ENCODE results near the gene ZNF536.

Gene ZNF536

DNA sequence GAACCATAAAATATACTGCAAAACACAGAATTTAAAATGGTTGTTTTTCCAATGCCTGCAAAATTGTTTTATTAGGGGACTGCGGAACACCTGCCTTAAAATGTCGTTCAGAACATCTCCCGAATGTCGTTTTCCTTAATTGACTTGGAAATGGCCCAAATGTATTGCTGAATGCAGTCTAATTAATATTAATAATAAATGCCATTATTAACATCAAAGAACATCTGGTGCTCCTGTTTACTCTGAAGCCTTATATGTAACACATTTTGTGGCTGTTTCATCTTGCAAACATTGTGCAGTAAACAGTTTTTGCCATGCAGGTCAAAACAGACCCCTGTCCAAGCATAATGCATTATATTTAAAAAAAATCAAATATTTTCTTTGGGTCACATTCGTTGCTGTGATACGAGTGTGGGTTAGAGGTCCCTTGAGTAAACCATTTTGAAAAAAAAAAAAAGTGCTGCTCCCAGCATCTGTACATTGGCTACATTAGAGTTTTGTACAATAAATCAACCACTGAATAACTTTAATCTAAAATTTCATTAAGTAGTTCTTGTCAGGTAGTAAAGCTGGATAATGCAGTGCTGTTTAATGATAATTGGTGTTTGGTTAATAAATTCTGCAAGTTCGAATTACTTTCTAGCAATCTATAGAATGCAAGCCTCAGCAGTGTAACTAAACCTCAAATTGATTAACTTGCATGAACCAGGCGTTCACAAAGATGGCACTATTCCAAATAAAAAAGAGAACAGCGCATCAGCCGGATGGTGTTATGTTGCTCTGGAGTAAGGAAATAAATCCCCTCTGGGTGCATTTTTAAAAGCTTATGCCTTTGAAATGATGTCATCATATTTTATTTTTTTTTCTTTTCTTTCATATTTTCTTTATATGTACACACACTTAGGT is 140.2 kb downstream of the ZNF536 start:
- FAIRE-seq (no peak), DNase-seq (ENCODE audit: extremely low spot score, insufficient read length, low read depth) (no peak)

GRCh38 chr19:30513082-30513411 is 140.9 kb downstream of the ZNF536 start:
- DNase-seq (ENCODE audit: extremely low spot score, insufficient read length, low read depth) (no peak), FAIRE-seq (no peak)

- FAIRE-seq (no peak), DNase-seq (ENCODE audit: extremely low spot score, insufficient read length, low read depth) (no peak)
Measured at GRCh38 chr19:30516111-30516510, 143.9 kb downstream of the ZNF536 start.

DNA sequence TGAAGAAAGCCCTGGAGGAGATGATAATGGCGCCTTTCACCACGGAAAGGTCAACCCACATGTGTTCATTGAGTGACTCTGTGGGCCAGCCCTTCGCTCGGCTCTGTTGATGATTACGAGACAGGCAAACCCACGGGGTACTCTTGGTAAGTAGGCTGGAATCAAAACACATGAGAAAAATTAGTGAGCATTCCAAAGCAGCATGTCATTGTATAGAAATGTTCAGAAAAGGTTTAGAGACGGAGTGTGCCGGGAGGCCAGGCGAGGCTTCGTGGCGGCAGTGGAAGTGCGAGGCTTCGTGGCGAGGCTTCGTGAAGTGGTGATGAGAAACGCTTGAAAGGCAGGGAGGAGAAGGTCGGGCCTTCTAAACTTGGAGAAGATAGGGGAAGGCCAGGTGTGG is 144.3 kb downstream of the ZNF536 start:
- no peak for FAIRE-seq
- DNase-seq (ENCODE audit: extremely low spot score, insufficient read length, low read depth) = no peak

DNA sequence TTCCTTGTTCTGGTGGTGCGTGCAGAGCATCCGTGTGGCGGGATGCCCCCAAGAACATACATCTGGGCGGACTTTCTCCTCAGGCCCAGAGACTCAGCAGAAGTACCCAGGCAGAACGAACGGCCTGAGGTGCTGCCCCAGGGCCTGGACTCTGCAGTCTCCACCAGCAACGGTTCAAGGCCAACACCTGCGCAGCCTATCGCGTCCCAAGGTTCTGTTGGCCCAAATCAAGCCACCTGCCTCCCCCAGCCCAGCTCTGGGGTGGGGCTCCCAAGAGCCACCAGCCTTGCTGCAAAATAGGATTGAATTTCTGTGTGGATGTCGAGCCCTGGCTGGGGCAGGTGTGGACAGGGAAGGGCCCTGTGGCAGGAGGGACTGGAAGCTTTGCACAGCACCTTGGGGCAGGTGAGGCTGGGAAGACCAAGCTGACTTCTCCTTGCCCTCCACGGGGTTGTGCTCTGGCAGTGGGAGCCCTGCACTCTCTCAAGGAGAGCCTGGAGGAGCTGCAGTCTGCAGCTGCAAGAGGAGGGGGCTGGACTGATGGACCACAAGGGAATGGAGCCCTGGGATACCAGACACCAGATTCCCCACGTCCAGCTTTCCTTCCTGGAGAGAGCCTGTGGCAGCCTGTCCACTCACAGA is 146.9 kb downstream of the ZNF536 start:
- no peak for FAIRE-seq
- no peak for DNase-seq (ENCODE audit: extremely low spot score, insufficient read length, low read depth)

DNA sequence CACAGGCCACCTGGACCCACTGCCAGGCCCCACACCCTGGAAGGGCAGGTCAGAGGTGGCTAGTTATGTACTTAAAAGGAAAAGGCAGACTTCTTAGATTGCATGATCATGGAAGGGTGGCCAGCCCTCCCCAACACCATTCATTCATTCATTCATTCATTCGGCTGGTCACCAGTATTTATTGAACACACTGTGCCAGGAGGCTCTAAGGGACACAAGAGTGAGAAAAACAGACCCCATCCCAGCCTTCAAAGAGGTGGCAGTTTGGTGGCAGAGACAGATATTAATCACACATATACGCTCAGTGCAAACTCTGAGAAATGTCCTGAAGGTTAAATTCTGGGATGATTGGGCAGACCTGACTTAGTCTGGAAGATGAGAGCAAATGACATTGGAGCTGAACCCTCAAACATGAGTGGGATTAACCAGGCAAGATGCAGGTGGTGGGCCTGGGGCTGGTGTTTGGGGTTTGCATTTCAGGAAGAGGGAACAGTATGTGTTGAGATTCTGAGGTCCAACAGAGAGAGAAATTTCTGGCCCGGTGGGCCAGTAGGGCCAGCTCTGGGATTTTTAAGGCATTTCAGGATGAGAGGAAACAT is 147.5 kb downstream of the ZNF536 start:
- DNase-seq (ENCODE audit: extremely low spot score, insufficient read length, low read depth) (no peak), FAIRE-seq (no peak)

DNA sequence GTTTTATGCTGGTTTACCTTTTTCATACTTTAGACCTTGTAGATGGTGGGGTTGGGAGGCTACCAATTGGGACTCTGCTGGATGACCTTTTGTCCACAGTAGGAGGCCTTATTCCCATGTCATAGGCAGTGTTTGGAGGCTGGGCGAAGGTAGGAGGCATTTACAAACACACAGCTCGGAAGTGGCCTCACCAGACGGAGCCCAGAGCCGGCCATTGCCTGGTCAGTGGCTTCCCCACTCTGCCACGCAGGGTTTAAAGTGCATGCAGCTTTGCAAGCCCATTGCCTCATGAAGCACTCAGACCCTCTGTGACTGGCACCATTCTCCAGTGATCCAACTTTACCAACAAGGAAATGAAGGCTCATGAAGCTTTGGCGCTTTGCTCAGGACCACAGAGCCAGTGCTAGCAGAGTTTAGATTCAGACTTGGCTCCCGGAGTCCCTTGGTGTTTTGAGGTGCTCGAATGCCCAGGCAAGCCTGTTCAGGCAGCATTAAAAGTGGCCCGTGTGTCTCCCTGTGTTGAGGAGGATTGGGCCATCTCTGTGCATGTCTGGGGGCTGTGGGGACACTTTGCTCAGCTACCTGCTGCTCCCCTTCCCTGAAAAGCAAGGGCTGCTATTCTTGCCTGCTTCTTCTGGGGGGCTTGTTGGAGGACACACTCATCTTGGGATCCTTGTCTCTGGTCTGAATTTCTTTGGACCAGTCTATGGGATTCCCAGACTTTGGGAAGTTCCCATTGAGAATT is 148.7 kb downstream of the ZNF536 start:
- DNase-seq (ENCODE audit: extremely low spot score, insufficient read length, low read depth) (no peak), FAIRE-seq (no peak)

GRCh38 chr19:30521937-30522336 is 149.8 kb downstream of the ZNF536 start:
- DNase-seq (ENCODE audit: extremely low spot score, insufficient read length, low read depth) = no peak
- FAIRE-seq = no peak

- DNase-seq (ENCODE audit: extremely low spot score, insufficient read length, low read depth) (no peak), FAIRE-seq (no peak)
Measured at GRCh38 chr19:30522341-30522740, 150.2 kb downstream of the ZNF536 start.

DNA sequence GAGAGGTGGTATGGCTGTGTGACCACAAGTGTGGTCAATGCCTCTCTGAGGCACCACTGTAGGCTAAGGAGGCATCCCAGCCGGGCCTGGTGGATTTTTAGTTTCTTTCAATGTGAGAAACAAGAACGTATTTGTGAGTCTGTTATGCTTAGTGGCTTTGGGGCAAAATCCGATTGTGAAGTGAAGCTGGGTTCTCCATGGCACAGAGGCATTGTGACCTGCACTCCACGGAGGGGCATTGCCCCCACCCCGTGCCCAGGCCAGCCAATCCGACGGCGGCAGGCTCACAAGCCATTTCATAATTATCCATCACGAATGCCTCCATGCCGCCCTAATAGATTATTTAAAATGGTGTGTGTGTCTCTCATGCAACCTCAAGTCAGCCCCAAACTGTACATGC is 151.6 kb downstream of the ZNF536 start:
- FAIRE-seq (no peak), DNase-seq (ENCODE audit: extremely low spot score, insufficient read length, low read depth) (no peak)

DNA sequence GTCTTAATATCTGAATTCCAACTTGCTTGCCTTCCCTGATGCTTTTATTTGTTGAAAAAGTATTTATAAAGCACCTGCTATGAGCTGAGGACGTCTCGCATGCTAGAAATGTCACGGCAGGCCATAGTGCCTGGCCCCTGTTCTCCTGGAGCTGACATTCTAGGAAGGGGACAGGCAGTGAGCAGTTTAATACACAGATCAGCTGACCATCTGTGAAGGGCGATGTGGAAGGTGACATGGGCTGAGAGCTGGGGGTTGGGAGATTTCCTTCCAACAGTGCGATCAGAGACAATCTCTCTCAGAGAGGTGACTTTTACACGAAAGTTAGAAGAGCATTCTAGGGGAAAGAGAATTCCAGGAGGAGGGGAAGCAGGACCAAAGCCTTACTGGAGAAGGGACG is 153.2 kb downstream of the ZNF536 start:
- FAIRE-seq (no peak), DNase-seq (ENCODE audit: extremely low spot score, insufficient read length, low read depth) (no peak)

DNA sequence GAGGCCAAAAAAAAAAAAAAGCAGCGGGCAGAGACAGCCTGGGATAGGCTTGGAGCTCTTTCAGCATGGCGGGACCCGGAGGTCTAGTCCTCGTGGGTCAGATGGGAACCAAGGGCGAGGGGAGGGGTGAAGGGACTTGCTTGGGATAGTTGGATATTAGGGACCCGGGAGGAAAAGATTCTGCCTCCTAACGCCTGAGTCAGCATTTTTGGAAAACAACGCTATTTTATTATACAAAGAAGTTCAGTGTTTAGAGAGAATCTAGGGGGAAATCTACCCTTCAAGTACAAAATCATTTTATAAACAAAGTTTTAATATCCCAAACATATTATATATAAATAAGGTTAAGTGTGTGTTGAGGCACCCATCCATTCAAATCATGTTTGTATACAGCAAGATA is 156.7 kb downstream of the ZNF536 start:
- FAIRE-seq = no peak
- no peak for DNase-seq (ENCODE audit: extremely low spot score, insufficient read length, low read depth)

GRCh38 chr19:30529876-30530275 is 157.7 kb downstream of the ZNF536 start:
- FAIRE-seq (no peak), DNase-seq (ENCODE audit: extremely low spot score, insufficient read length, low read depth) (no peak)

GRCh38 chr19:30530751-30531150 is 158.6 kb downstream of the ZNF536 start:
- FAIRE-seq (no peak), DNase-seq (ENCODE audit: extremely low spot score, insufficient read length, low read depth) (no peak)

- FAIRE-seq (no peak), DNase-seq (ENCODE audit: extremely low spot score, insufficient read length, low read depth) (no peak)
Measured at GRCh38 chr19:30535011-30535410, 162.8 kb downstream of the ZNF536 start.

GRCh38 chr19:30536975-30537374 is 164.8 kb downstream of the ZNF536 start:
- no peak for DNase-seq (ENCODE audit: extremely low spot score, insufficient read length, low read depth)
- FAIRE-seq = no peak

DNA sequence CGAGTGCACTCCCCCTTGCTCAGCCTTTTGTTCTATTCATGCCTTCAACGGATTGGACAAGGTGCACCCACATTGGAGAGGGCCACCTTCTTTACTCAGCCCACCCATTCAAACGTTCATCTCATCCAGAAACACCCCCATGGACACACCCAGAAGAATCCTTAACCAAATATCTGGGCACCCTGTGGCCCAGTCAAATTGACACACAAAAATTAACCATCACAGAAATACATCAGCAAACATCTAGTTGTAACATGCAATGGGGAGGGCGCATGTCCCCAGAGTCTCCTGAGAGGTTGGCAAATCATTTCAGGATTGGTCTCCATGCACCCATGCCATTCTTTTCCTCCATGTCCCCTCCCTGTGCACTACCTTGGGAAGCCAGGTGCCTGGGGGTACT is 167.1 kb downstream of the ZNF536 start:
- DNase-seq (ENCODE audit: extremely low spot score, insufficient read length, low read depth) (no peak), FAIRE-seq (no peak)

DNA sequence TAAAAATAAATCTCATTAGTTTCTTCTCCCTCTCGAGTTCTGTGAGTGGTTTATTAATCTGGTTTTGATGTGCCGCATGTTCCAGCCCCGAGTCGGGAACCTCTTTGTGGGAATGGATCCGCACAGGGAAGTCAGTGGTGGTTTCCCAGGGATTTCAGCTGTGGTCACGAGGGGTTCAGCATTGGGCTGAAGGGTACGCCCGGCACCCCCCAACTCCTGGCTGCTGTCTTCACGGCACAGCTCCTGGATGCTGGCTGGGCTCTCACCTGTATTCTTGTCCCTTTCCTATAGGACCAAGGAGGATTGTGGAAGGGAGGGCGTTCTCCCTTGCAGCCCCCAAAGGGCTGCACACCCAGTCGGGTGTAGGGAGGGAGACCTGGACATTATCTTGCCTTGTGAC is 167.8 kb downstream of the ZNF536 start:
- no peak for DNase-seq (ENCODE audit: extremely low spot score, insufficient read length, low read depth)
- FAIRE-seq = no peak

DNA sequence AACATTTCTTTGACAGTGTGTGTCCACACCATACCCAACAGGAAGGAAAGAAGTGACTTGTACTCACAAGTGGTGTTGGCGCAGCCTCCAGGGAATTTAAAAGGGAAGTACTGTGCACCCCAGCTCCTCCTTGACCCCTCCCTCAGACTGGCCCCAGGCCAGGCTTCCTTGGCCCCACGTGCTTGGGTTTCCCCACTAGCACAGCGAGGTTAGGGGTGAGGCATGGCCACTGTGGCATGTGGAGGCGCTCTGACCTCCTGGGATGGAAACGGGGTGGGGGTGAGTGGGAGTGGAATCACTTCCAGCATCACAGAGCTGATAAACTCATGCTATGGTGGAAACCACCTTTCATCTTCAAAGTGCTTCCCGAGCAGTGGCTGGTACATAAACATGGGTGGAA is 168.6 kb downstream of the ZNF536 start:
- FAIRE-seq (no peak), DNase-seq (ENCODE audit: extremely low spot score, insufficient read length, low read depth) (no peak)

GRCh38 chr19:30541575-30541974 is 169.4 kb downstream of the ZNF536 start:
- FAIRE-seq = no peak
- no peak for DNase-seq (ENCODE audit: extremely low spot score, insufficient read length, low read depth)

Measured in GM18507 (cell line).